HepG2 (cell line): Measurements from ENCODE around the gene PYGO2. TPM values are rescaled to one million over a fixed set of nuclear protein-coding genes. Genes with fewer than 3 reads are reported as not detected.

Experiments
- ATAC-seq: fragments of 200-7000 bp; cut with Tn5 transposase; 3 replicates; pipeline ENCODE4 v1.9.1; 2020; ENCODE audit warnings: mild to moderate bottlenecking, moderate library complexity
- BruUV-seq: library from RNA; stranded (reverse); fragments of 400-500 nt; replicated peaks from 2 replicates; lab custom pipeline; 2021; lab: Mats Ljungman, UMichigan
- CTCF ChIA-PET: fragments of 300-600 bp; formaldehyde crosslinking; extraction: SDS; loops from one replicate; lab custom pipeline; 2021; ENCODE audit warnings: low total read pairs, inconsistent platforms, low intra/inter-chr PET ratio; lab: Yijun Ruan, JAX
- POLR2A ChIA-PET: fragments of 350-600 bp; sonication (Branson Sonifier 250); formaldehyde crosslinking; loops from one replicate; lab custom pipeline; 2020; ENCODE audit warnings: antibody characterized with exemption, inconsistent platforms; lab: Yijun Ruan, JAX
- DNase-seq: peaks from one replicate; pipeline ENCODE4 v3.0.0-alpha.2; 2015; ENCODE audit warnings: low spot score
- FAIRE-seq: peaks from 3 replicates; lab custom pipeline; 2011; peaks lifted over from hg19 to GRCh38; lab: Jason Lieb, UNC
- H2AFZ ChIP-seq: one replicate; pipeline ENCODE4 v1.6.1; 2011; ENCODE audit warnings: low read length, inconsistent platforms
- H3K27ac ChIP-seq: fragments of 300-600 bp; 3 replicates; pipeline ENCODE4 v1.8.0; 2011; ENCODE audit warnings: mixed run types, mild to moderate bottlenecking, mixed read lengths, low read length, inconsistent platforms; ENCODE audit not compliant: insufficient read depth; ENCODE audit errors: extremely low read length
- H3K27me3 ChIP-seq, 2 experiments: fragments of 200-600 bp in 1 of 2; 2 replicates in 1 of 2; 3 replicates in 1 of 2; pipeline versions ENCODE4 v1.6.0 to v1.8.0; 2011; ENCODE audit warnings: low read length in 2 of 2, mild to moderate bottlenecking in 2 of 2, moderate library complexity in 2 of 2, inconsistent platforms in 1 of 2; ENCODE audit not compliant: insufficient read depth in 2 of 2, control insufficient read depth in 1 of 2
- H3K36me3 ChIP-seq, 2 experiments: fragments of 200-600 bp in 1 of 2; replicated peaks in 1 of 2; 2 replicates in 1 of 2; 3 replicates in 1 of 2; pipeline versions ENCODE4 v1.5.1 to v1.8.0; 2011; ENCODE audit warnings: low read length in 2 of 2, inconsistent platforms in 1 of 2; ENCODE audit not compliant: insufficient read depth in 2 of 2, control insufficient read depth in 1 of 2
- H3K4me1 ChIP-seq: 2 replicates; pipeline ENCODE4 v1.5.1; 2012; ENCODE audit warnings: low read length, inconsistent platforms; ENCODE audit not compliant: insufficient read depth
- H3K4me2 ChIP-seq: 2 replicates; pipeline ENCODE4 v1.6.0; 2011; ENCODE audit warnings: low read depth, low read length, inconsistent platforms
- H3K4me3 ChIP-seq, 3 experiments: fragments of 200-600 bp in 1 of 3; sonication (generic), shearing (Covaris generic) in 1 of 3; replicated peaks in 1 of 3; 2 replicates each; pipeline ENCODE4 v1.5.1; 2011 to 2016; ENCODE audit warnings: low read length in 3 of 3, inconsistent platforms in 2 of 3, low read depth in 2 of 3, mild to moderate bottlenecking in 2 of 3, control low read depth in 1 of 3, mixed read lengths in 1 of 3; ENCODE audit not compliant: insufficient read depth in 1 of 3
- H3K79me2 ChIP-seq: one replicate; pipeline ENCODE4 v1.6.1; 2011; ENCODE audit warnings: low read length, inconsistent platforms; ENCODE audit not compliant: insufficient read depth
- H3K9ac ChIP-seq: 2 replicates; pipeline ENCODE4 v1.6.0; 2011; ENCODE audit warnings: mild to moderate bottlenecking, low read depth, low read length, inconsistent platforms; ENCODE audit not compliant: insufficient read depth
- H3K9me3 ChIP-seq: 2 replicates; pipeline ENCODE4 v1.5.1; 2012; ENCODE audit warnings: mild to moderate bottlenecking, low read length
- H4K20me1 ChIP-seq: 2 replicates; pipeline ENCODE4 v1.6.0; 2011; ENCODE audit warnings: inconsistent platforms, mild to moderate bottlenecking, low read length, moderate library complexity; ENCODE audit not compliant: insufficient read depth
- JDP2 ChIP-seq: sonication (generic); formaldehyde crosslinking; IDR thresholded peaks from 2 replicates; pipeline ENCODE4 v1.8.1; 2022; ENCODE audit warnings: missing genetic modification reagents, borderline replicate concordance
- ZNF768 ChIP-seq: sonication (generic); formaldehyde crosslinking; IDR thresholded peaks from 2 replicates; pipeline ENCODE4 v1.4.0; 2020; ENCODE audit warnings: missing genetic modification reagents
- WGBS: methylation state at CpG from one replicate; pipeline ENCODE4 v1.1.6; 2017; ENCODE audit warnings: low lambda C conversion rate; 5-methylcytosine and 5-hydroxymethylcytosine counted together
- in situ Hi-C: cut with HindIII; loops from 2 replicates; pipeline ENCODE4 v1.10.0; 2017; ENCODE audit warnings: low pct_unique_long_range_greater_than_20kb; ENCODE audit not compliant: extremely low pct_ligation_motif_present
- intact Hi-C: fragments of 100-400 bp; cut with micrococcal nuclease; formaldehyde crosslinking; loops from one replicate; pipeline ENCODE4 v1.10.0; 2022; ENCODE audit not compliant: unreplicated experiment
- polyA plus RNA-seq, 8 experiments: library from polyadenylated mRNA; depleted of rRNA in 3 of 8; stranded (reverse) in 7 of 8; unstranded in 1 of 8; fragments of >200 nt; fragmentation: Illumina TruSeq in 4 of 8; extraction: Trizol in 4 of 8; gene quantifications; 2 replicates each; pipeline versions ENCODE4 v1.2.1 to v1.2.3, GENCODE V29; 2011 to 2016; ENCODE audit warnings: low read depth in 4 of 8, missing spikeins in 1 of 8, mixed read lengths in 1 of 8; ENCODE audit not compliant: insufficient read depth in 1 of 8
- total RNA-seq, 5 experiments: library from RNA; depleted of rRNA; stranded (reverse); fragments of >200 nt; fragmentation: Illumina TruSeq; extraction: Trizol; gene quantifications; 2 replicates each; pipeline ENCODE4 v1.2.3, GENCODE V29; 2016; ENCODE audit warnings: low read depth in 1 of 5
- TF ChIP-seq, protein P1 (sequence below): sonication (generic); formaldehyde crosslinking; IDR thresholded peaks from 2 replicates; pipeline ENCODE4 v1.4.0; 2020; ENCODE audit warnings: missing genetic modification reagents
- TF ChIP-seq, protein P2 (sequence below): sonication (generic); formaldehyde crosslinking; IDR thresholded peaks from 2 replicates; pipeline ENCODE4 v1.9.0; 2021; ENCODE audit warnings: mild to moderate bottlenecking, missing genetic modification reagents

PYGO2 gene
- total and polyA plus RNA-seq, 2 of the 13 experiments (the other 11 are each of a cell fraction or from before 2014, with no cell fraction given) = 20.3 to 21.8 TPM

DNA sequence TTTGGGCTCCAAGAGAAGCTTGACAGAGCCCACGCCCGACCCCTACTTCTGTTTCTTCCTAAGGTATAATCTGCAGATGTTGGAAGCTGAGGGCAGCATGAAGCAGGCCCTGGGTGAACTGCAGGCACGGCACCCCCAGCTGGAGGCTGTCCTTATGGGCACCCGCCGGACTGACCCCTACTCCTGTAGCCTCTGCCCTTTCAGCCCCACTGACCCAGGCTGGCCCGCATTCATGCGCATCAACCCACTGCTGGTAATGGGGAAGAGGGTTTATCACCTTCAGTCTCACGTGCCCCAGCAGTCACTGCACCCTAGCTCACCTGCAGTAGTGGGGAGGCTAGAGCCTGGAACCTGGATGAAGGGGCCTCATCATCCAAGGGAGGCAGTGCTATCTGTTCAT lies 28.7 kb upstream of the PYGO2 start:
- H3K36me3 ChIP-seq = peaks cover 5 to 18% of the 10 kb centered on the region in 2 experiments; a peak in 2 of 5 replicates
- no peaks in the 10 kb centered on the region for H3K79me2 ChIP-seq
- in situ Hi-C loops = no loop called here
- ChIA-PET CTCF (no interaction called here), POLR2A (interaction anchor here (0.7 kb wide), 1 partner anchor 10 kb away, joined by 3 read pairs; no protein-coding TSS in a partner anchor)
- ATAC-seq = no peak
- H3K27ac ChIP-seq = no peak overlapping the region
- 96% methylated on average over 8 of the region's 8 CpGs for WGBS
- H2AFZ ChIP-seq = no peak overlapping the region
- TF ChIP-seq ZNF768 (CRISPR knock-in tag) (no peak), JDP2 (CRISPR knock-in tag) (no peak)
- TF ChIP-seq, protein P1, sequence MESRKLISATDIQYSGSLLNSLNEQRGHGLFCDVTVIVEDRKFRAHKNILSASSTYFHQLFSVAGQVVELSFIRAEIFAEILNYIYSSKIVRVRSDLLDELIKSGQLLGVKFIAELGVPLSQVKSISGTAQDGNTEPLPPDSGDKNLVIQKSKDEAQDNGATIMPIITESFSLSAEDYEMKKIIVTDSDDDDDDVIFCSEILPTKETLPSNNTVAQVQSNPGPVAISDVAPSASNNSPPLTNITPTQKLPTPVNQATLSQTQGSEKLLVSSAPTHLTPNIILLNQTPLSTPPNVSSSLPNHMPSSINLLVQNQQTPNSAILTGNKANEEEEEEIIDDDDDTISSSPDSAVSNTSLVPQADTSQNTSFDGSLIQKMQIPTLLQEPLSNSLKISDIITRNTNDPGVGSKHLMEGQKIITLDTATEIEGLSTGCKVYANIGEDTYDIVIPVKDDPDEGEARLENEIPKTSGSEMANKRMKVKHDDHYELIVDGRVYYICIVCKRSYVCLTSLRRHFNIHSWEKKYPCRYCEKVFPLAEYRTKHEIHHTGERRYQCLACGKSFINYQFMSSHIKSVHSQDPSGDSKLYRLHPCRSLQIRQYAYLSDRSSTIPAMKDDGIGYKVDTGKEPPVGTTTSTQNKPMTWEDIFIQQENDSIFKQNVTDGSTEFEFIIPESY (CRISPR knock-in tag) = 0 out of 2 replicates have a peak, but pooled peaks have one; percentile 24
- TF ChIP-seq, protein P2, sequence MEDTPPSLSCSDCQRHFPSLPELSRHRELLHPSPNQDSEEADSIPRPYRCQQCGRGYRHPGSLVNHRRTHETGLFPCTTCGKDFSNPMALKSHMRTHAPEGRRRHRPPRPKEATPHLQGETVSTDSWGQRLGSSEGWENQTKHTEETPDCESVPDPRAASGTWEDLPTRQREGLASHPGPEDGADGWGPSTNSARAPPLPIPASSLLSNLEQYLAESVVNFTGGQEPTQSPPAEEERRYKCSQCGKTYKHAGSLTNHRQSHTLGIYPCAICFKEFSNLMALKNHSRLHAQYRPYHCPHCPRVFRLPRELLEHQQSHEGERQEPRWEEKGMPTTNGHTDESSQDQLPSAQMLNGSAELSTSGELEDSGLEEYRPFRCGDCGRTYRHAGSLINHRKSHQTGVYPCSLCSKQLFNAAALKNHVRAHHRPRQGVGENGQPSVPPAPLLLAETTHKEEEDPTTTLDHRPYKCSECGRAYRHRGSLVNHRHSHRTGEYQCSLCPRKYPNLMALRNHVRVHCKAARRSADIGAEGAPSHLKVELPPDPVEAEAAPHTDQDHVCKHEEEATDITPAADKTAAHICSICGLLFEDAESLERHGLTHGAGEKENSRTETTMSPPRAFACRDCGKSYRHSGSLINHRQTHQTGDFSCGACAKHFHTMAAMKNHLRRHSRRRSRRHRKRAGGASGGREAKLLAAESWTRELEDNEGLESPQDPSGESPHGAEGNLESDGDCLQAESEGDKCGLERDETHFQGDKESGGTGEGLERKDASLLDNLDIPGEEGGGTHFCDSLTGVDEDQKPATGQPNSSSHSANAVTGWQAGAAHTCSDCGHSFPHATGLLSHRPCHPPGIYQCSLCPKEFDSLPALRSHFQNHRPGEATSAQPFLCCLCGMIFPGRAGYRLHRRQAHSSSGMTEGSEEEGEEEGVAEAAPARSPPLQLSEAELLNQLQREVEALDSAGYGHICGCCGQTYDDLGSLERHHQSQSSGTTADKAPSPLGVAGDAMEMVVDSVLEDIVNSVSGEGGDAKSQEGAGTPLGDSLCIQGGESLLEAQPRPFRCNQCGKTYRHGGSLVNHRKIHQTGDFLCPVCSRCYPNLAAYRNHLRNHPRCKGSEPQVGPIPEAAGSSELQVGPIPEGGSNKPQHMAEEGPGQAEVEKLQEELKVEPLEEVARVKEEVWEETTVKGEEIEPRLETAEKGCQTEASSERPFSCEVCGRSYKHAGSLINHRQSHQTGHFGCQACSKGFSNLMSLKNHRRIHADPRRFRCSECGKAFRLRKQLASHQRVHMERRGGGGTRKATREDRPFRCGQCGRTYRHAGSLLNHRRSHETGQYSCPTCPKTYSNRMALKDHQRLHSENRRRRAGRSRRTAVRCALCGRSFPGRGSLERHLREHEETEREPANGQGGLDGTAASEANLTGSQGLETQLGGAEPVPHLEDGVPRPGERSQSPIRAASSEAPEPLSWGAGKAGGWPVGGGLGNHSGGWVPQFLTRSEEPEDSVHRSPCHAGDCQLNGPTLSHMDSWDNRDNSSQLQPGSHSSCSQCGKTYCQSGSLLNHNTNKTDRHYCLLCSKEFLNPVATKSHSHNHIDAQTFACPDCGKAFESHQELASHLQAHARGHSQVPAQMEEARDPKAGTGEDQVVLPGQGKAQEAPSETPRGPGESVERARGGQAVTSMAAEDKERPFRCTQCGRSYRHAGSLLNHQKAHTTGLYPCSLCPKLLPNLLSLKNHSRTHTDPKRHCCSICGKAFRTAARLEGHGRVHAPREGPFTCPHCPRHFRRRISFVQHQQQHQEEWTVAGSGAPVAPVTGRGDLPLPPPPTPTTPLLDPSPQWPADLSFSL (CRISPR knock-in tag) = no peak
- no peak overlapping the region for H3K4me3 ChIP-seq
- DNase-seq = no peak
- no peaks in the 10 kb centered on the region for H3K27me3 ChIP-seq
- no peaks in the 10 kb centered on the region for H4K20me1 ChIP-seq
- H3K9me3 ChIP-seq = no peaks in the 10 kb centered on the region
- H3K4me1 ChIP-seq = peaks cover 27% of the 10 kb centered on the region
- FAIRE-seq = no peak
- H3K4me2 ChIP-seq = no peak overlapping the region
- H3K9ac ChIP-seq = no peak overlapping the region
- no TSS peak for BruUV-seq
- intact Hi-C loops = no loop called here
